ENCODE data around the gene SERTAD2.

Gene SERTAD2

DNA sequence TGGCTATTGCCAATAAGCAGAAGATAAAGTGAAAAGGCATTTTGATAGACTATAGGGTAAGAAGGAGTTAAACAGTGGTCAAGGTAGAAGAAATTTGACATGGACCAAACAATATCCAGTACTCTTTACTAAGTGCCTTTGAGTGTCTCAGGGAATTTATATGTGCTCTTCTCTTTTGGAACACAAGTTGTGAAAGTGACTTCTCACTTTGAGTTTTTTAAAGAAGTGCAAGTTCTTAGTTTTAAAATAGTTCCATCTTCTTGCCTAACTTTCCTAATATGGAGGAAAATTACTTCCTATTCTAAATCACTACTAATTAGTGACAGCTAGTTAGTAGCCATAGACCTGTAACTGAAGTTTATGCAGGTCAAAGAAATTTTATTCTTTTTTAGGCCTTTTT is 66.2 kb downstream of the SERTAD2 start:
- in situ Hi-C loops (cut with MboI; ENCODE audit: low sequenced_read_pairs), result loop anchor here (25.0 kb wide), 1 partner anchor 300 kb away; no protein-coding TSS in a partner anchor

GRCh38 chr2:64586883-64587481 is 66.7 kb downstream of the SERTAD2 start:
- in situ Hi-C loops (cut with MboI; ENCODE audit: low sequenced_read_pairs), result loop anchor here (25.0 kb wide), 1 partner anchor 300 kb away; no protein-coding TSS in a partner anchor

- in situ Hi-C loops (cut with MboI; ENCODE audit: low sequenced_read_pairs), result loop anchor here (25.0 kb wide), 1 partner anchor 301 kb away; no protein-coding TSS in a partner anchor
These were observed 67.7 kb downstream of the SERTAD2 start for GRCh38 chr2:64586054-64586453.

DNA sequence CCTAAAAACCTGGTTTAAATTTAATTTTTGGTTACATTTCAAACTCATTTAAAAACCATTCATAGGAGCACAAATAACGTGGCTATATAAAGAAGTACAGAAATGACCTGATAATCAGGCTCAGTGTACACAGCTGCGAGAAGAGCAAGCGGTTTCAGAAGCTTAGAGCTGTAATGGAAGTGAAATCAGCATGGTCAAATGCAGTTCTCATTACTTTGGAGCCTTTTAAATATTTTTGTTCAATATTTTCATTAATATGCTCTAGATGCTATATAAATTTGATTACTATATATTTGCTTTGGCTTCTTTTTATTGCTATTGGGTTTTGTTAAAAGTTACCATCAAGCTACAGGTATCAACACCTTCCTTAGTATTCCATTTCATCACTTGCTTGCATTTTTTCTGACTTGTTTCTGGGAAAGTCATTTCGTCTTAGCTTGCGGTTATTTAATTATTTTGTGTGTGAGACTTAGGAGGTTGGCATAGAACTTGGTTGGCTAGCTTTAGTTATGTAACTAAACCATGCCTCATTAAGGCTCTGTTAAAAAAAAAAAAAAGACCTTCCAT is 70.9 kb downstream of the SERTAD2 start:
- in situ Hi-C loops (cut with MboI; ENCODE audit: low sequenced_read_pairs), result loop anchor here (25.0 kb wide), 1 partner anchor 304 kb away; no protein-coding TSS in a partner anchor

DNA sequence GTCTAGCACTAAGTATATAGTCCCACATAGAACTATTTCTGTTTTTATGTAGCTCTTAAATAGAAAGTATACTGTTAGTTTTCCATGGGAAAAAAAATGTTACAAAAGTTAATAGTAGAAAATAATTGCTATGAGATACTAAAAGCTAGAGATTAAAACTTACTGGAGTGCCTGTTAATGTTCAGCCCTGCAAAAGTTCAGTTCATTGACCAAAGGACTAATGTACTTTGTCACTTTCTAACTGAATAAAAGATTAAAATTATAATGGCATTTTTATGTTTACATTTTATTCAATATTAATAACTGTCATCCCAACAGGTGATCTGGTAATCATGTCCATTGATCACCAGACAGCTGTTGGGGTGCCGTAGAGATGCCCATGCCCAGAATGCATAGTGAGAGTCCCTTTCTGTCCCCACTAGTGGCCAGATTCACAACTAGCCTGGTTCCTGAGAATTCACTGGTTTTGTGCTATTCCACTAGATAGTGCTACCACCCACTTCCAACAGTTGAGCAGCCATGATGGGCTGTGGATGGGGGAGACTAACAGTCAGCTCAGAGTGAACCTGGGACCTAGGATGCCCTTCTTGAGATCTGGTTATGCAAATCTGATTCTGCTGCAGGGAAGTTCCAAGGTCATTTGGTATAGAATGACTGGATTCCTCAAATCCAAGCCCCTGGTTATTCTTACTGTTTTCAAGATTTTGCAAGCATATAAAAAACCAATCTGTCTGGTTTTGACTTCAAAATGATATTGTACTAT is 71.8 kb downstream of the SERTAD2 start:
- in situ Hi-C loops (cut with MboI; ENCODE audit: low sequenced_read_pairs), result loop anchor here (25.0 kb wide), 1 partner anchor 305 kb away; no protein-coding TSS in a partner anchor

All from hTERT RPE-1 (cell line).